ENCODE measurements around the gene CFAP107. TPM values are rescaled to one million over a fixed set of nuclear protein-coding genes. Genes with fewer than 3 reads are reported as not detected.

CFAP107 gene
- polyA plus RNA-seq, 1 donor (not counting 4 experiments of a cell fraction or from before 2014, with no cell fraction given): not detected

GRCh38 chr1:12717301-12717838 lies 28.6 kb upstream of the CFAP107 start:
- DNase-seq (ENCODE audit: low read depth, low spot score) (no peak), FAIRE-seq (no peak)
- Histone ChIP-seq H3K4me3 (ENCODE audit: control insufficient read depth in 2 of 3, extremely low read depth in 1 of 3, insufficient read depth in 2 of 3, low read depth in 1 of 3, low read length in 3 of 3) (no peak overlapping the region), H3K79me2 (ENCODE audit: control insufficient read depth, insufficient read depth, low read length) (no peaks in the 10 kb centered on the region), H3K9me3 (ENCODE audit: control insufficient read depth, low read depth, low read length) (no peaks in the 10 kb centered on the region), H3K27me3 (ENCODE audit: control insufficient read depth, extremely low read depth, insufficient read depth, low read length) (no peaks in the 10 kb centered on the region), H3K27ac (ENCODE audit: control insufficient read depth, insufficient read depth, low read length) (no peak overlapping the region), H3K9ac (ENCODE audit: control insufficient read depth, extremely low read depth, insufficient read depth, low read length) (no peak overlapping the region), H2AFZ (ENCODE audit: control insufficient read depth, low read length) (no peak overlapping the region), H3K36me3 (ENCODE audit: control insufficient read depth in 2 of 2, extremely low read depth in 1 of 2, insufficient read depth in 2 of 2, low read length in 2 of 2) (no peaks in the 10 kb centered on the region), H3K4me1 (ENCODE audit: control insufficient read depth, extremely low read depth, insufficient read depth, low read length) (peaks cover 5% of the 10 kb centered on the region), H4K20me1 (ENCODE audit: control insufficient read depth, extremely low read depth, insufficient read depth, low read length) (no peaks in the 10 kb centered on the region), H3K4me2 (ENCODE audit: control insufficient read depth, extremely low read depth, insufficient read depth, low read depth, low read length) (no peak overlapping the region), H3K9me1 (ENCODE audit: control insufficient read depth, extremely low read depth, insufficient read depth, low read length) (no peaks in the 10 kb centered on the region)
- TF ChIP-seq EZH2 (IDR thresholded peaks at IDR 0.05; ENCODE audit: low read length) (no peak), CTCF (optimal IDR thresholded peaks at IDR 0.05 in 1 of 3, IDR thresholded peaks at IDR 0.05 in 1 of 3, conservative IDR thresholded peaks at IDR 0.05 in 1 of 3; ENCODE audit: extremely low read depth in 1 of 3, insufficient read depth in 2 of 3, low read length in 3 of 3) (no peak)
- dilution Hi-C loops (cut with MboI; ENCODE audit: extremely low pct_ligation_motif_present, low sequenced_read_pairs): no loop called here

GRCh38 chr1:12722626-12723025 lies 23.4 kb upstream of the CFAP107 start:
- TF ChIP-seq CTCF (optimal IDR thresholded peaks at IDR 0.05 in 1 of 3, IDR thresholded peaks at IDR 0.05 in 1 of 3, conservative IDR thresholded peaks at IDR 0.05 in 1 of 3; ENCODE audit: extremely low read depth in 1 of 3, insufficient read depth in 2 of 3, low read length in 3 of 3) (no peak), EZH2 (IDR thresholded peaks at IDR 0.05; ENCODE audit: low read length) (no peak)
- Histone ChIP-seq H3K9me3 (ENCODE audit: control insufficient read depth, low read depth, low read length) (no peaks in the 10 kb centered on the region), H2AFZ (ENCODE audit: control insufficient read depth, low read length) (no peak overlapping the region), H3K79me2 (ENCODE audit: control insufficient read depth, insufficient read depth, low read length) (no peaks in the 10 kb centered on the region), H3K36me3 (ENCODE audit: control insufficient read depth in 2 of 2, extremely low read depth in 1 of 2, insufficient read depth in 2 of 2, low read length in 2 of 2) (no peaks in the 10 kb centered on the region), H3K27me3 (ENCODE audit: control insufficient read depth, extremely low read depth, insufficient read depth, low read length) (no peaks in the 10 kb centered on the region), H3K9me1 (ENCODE audit: control insufficient read depth, extremely low read depth, insufficient read depth, low read length) (no peaks in the 10 kb centered on the region), H3K27ac (ENCODE audit: control insufficient read depth, insufficient read depth, low read length) (no peak overlapping the region), H3K4me1 (ENCODE audit: control insufficient read depth, extremely low read depth, insufficient read depth, low read length) (no peaks in the 10 kb centered on the region), H3K4me3 (ENCODE audit: control insufficient read depth in 2 of 3, extremely low read depth in 1 of 3, insufficient read depth in 2 of 3, low read depth in 1 of 3, low read length in 3 of 3) (no peak overlapping the region), H3K9ac (ENCODE audit: control insufficient read depth, extremely low read depth, insufficient read depth, low read length) (no peak overlapping the region), H4K20me1 (ENCODE audit: control insufficient read depth, extremely low read depth, insufficient read depth, low read length) (no peaks in the 10 kb centered on the region), H3K4me2 (ENCODE audit: control insufficient read depth, extremely low read depth, insufficient read depth, low read depth, low read length) (no peak overlapping the region)
- no peak for DNase-seq (ENCODE audit: low read depth, low spot score)
- FAIRE-seq: no peak
- dilution Hi-C loops (cut with MboI; ENCODE audit: extremely low pct_ligation_motif_present, low sequenced_read_pairs): no loop called here
